GM06990 (cell line): ENCODE results near the gene TSC1.

ENCODE experiments used
- DNase-seq: peaks from one replicate; pipeline ENCODE4 v3.0.0-alpha.2; 2011; ENCODE audit not compliant: insufficient read length; ENCODE audit errors: extremely low read depth
- H3K27me3 ChIP-seq: replicated peaks from 2 replicates; pipeline ENCODE4 v1.6.0; 2011; ENCODE audit warnings: low read length; ENCODE audit not compliant: control insufficient read depth, insufficient read depth
- H3K36me3 ChIP-seq: 2 replicates; pipeline ENCODE4 v1.5.1; 2011; ENCODE audit warnings: low read length; ENCODE audit not compliant: control insufficient read depth, insufficient read depth
- H3K4me3 ChIP-seq: replicated peaks from 2 replicates; pipeline ENCODE4 v1.5.1; 2011; ENCODE audit warnings: low read depth, mild to moderate bottlenecking, control low read depth, low read length
- TF ChIP-seq, protein P1 (sequence below): IDR thresholded peaks from 2 replicates; pipeline ENCODE4 v1.5.1; 2011; ENCODE audit warnings: low read length, control low read depth, mild to moderate bottlenecking, inconsistent platforms; ENCODE audit not compliant: insufficient read depth, poor library complexity, severe bottlenecking

The TSC1 gene

DNA sequence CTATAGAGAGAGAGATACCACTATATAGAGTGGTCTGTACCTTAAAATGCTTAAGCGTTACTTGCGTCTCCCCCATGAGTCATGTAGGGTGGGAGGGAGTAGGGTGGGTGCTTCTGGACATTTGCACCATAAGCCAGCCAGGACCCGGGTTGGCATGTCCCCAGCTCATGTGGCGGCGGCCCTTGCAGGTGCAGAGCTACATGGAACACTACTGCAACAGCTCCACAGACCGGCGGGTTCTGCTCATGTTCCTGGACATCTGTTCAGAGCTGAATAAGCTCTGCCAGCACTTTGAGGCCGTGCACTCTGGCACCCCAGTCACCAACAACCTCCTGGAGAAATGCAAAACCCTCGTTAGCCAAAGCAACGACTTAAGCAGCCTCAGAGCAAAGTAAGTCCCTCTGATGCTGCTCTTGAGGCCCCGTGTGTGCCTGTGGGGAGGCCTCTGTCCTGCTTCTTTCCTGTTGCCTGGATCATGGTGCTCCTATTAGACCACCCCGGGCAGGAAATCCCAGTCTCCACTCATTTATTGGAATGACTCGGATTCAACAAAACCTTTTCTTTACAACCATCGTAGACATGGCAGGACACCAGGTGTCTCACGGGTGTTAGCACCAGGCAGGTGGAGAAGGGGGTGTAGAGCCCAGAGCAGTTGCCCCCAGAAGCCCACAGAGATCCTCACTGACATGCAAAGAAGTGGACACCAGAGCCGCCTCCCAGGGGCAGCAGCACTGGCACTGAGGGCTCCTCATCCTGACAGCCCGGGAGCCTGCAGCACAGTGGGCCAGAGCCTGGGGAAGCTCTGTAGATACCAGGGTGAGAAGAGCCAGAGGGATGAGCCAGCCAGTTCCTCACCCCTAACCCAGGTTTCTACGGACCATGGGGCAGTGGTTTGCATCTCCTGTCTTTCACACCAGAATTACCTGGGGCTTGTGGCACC is 57.0 kb downstream of the TSC1 start:
- TF ChIP-seq, protein P1, sequence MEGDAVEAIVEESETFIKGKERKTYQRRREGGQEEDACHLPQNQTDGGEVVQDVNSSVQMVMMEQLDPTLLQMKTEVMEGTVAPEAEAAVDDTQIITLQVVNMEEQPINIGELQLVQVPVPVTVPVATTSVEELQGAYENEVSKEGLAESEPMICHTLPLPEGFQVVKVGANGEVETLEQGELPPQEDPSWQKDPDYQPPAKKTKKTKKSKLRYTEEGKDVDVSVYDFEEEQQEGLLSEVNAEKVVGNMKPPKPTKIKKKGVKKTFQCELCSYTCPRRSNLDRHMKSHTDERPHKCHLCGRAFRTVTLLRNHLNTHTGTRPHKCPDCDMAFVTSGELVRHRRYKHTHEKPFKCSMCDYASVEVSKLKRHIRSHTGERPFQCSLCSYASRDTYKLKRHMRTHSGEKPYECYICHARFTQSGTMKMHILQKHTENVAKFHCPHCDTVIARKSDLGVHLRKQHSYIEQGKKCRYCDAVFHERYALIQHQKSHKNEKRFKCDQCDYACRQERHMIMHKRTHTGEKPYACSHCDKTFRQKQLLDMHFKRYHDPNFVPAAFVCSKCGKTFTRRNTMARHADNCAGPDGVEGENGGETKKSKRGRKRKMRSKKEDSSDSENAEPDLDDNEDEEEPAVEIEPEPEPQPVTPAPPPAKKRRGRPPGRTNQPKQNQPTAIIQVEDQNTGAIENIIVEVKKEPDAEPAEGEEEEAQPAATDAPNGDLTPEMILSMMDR = no peak
- DNase-seq = no peak
- H3K36me3 ChIP-seq = no peaks in the 10 kb centered on the region
- no peak overlapping the region for H3K4me3 ChIP-seq
- no peaks in the 10 kb centered on the region for H3K27me3 ChIP-seq

GRCh38 chr9:132886334-132886725 is 58.1 kb downstream of the TSC1 start:
- H3K4me3 ChIP-seq = no peak overlapping the region
- TF ChIP-seq, protein P1 = no peak
- DNase-seq = no peak
- no peaks in the 10 kb centered on the region for H3K36me3 ChIP-seq
- no peaks in the 10 kb centered on the region for H3K27me3 ChIP-seq

DNA sequence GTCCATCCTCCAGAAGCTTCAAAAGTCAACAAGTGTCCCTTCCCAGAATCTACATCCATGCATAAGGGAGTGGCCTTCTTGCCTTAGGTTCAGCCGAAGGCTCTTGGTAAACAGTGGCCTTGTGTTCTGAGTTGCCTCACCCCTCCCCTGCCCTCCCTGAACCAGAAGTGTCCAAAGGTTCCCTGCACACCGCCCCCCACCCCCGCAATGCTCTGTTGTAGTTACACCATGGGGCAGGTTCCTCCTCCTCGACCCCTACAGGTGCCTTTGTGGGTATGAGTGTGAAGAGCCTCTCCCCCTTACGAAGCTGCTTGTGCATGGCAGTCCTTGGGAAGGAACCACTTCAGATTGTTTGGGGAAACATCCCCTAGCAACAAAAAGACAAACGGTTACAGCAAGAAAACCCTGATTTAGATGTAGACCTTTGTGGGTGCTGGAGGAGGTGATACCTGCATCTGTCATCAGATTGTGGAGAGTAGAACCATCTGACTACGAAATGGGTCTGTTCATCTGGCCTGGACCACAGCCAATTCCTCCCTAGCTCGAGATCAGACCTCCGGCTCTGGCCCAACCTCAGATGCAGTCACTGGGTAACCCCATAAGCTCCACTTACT is 58.6 kb downstream of the TSC1 start:
- Histone ChIP-seq H3K4me3 (no peak overlapping the region), H3K36me3 (no peaks in the 10 kb centered on the region), H3K27me3 (no peaks in the 10 kb centered on the region)
- TF ChIP-seq, protein P1 = no peak
- no peak for DNase-seq

DNA sequence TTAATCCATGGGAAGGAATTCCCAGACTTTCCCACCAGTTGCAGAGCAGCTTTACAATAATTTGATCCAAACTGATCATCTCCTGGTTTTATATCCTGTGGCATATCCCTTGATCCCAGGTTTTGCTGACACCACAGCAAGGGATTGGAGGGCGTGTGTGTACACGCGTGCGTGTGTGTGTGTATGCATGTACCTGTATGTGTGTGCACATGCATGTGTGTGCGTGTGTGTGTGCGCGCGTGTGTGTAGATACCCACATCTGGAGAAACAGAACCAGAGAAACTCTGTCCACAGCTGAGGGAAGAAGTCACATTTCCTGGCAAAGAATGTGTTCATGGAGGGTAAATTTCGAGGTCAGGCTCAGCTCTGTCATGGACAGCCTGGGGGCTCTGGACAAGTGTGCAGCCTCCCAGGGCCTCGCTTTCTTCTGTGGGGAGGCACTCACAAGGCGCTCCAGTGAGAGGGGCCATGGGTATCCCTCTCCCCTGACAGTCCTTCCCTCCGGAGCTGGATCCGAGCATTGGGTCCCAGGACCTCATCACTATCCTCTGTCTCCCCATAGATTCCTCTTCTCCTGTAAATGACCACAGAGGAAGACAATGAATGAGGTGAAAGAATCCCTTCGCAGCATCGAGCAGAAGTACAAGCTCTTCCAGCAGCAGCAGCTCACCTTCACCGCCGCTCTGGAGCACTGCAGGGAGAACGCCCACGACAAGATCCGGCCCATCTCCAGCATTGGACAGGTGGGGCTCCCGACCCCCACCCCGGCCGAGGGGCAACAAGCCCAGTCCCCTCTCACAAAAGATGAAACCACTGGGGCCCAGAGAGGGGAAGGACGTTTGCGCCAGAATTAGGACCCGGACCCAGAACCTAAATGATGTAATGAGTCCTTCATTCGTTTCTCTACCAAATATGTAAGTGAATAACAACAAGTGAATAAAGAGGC is 60.8 kb downstream of the TSC1 start:
- TF ChIP-seq, protein P1 = no peak
- DNase-seq = no peak
- no peak overlapping the region for H3K4me3 ChIP-seq
- no peaks in the 10 kb centered on the region for H3K27me3 ChIP-seq
- no peaks in the 10 kb centered on the region for H3K36me3 ChIP-seq

GRCh38 chr9:132882616-132883015 is 61.8 kb downstream of the TSC1 start:
- no peaks in the 10 kb centered on the region for H3K36me3 ChIP-seq
- TF ChIP-seq, protein P1 = no peak
- H3K4me3 ChIP-seq = no peak overlapping the region
- DNase-seq = no peak
- H3K27me3 ChIP-seq = no peaks in the 10 kb centered on the region
